ENCODE data around the gene TGFB2.

GRCh38 chr1:218426343-218426657 is 81.2 kb downstream of the TGFB2 start:
- TF ChIP-seq IRF1 (CRISPR knock-in tag; IDR thresholded peaks at IDR 0.05) = no peak
- TF ChIP-seq FOXP1 (CRISPR knock-in tag; IDR thresholded peaks at IDR 0.05; ENCODE audit: borderline replicate concordance) = no peak
- no peak for TF ChIP-seq ZBTB43 (CRISPR knock-in tag; IDR thresholded peaks at IDR 0.05)
- no peak for TF ChIP-seq TP53 (CRISPR knock-in tag; IDR thresholded peaks at IDR 0.05)
- TF ChIP-seq IRF2 (CRISPR knock-in tag; IDR thresholded peaks at IDR 0.05; ENCODE audit: borderline replicate concordance, low read depth) = no peak

Data from WTC11 (cell line).